Aorta (tissue), 5 donors: ENCODE data around the gene TBC1D22A. TPM values are rescaled to one million over a fixed set of nuclear protein-coding genes. Genes with fewer than 3 reads are reported as not detected.

Experiments
- ATAC-seq: fragments of 200-7000 bp; cut with Tn5 transposase; one replicate; pipeline ENCODE4 v1.9.1; 2022; ENCODE audit warnings: moderate library complexity; ENCODE audit not compliant: low FRiP score
- DNase-seq, 2 donors: peaks; one replicate each; pipeline ENCODE4 v3.0.0-alpha.2; 2020
- H3K27ac ChIP-seq, 2 donors: one replicate each; pipeline ENCODE4 v1.5.1; 2013; ENCODE audit warnings: low read length in 2 of 2, mild to moderate bottlenecking in 2 of 2, moderate library complexity in 2 of 2, control low read depth in 1 of 2, inconsistent platforms in 1 of 2, low read depth in 1 of 2
- H3K27me3 ChIP-seq, 2 donors: one replicate each; pipeline ENCODE4 v1.6.1; 2013; ENCODE audit warnings: control low read depth in 1 of 2, low read length in 1 of 2, mild to moderate bottlenecking in 1 of 2, moderate library complexity in 1 of 2; ENCODE audit not compliant: insufficient read depth in 2 of 2, control insufficient read depth in 1 of 2
- H3K36me3 ChIP-seq, 2 donors: one replicate each; pipeline ENCODE4 v1.6.1; 2013; ENCODE audit warnings: control low read depth in 1 of 2, low read length in 1 of 2, mild to moderate bottlenecking in 1 of 2; ENCODE audit not compliant: insufficient read depth in 2 of 2, control insufficient read depth in 1 of 2
- H3K4me1 ChIP-seq, 2 donors: one replicate each; pipeline ENCODE4 v1.6.1; 2013; ENCODE audit warnings: low read length in 2 of 2, control low read depth in 1 of 2, mild to moderate bottlenecking in 1 of 2, moderate library complexity in 1 of 2; ENCODE audit not compliant: insufficient read depth in 2 of 2, control insufficient read depth in 1 of 2
- H3K4me3 ChIP-seq, 2 donors: one replicate each; pipeline ENCODE4 v1.5.1; 2013; ENCODE audit warnings: low read length in 2 of 2, control low read depth in 1 of 2, mild to moderate bottlenecking in 1 of 2
- H3K9me3 ChIP-seq: one replicate; pipeline ENCODE4 v1.6.1; 2013; ENCODE audit warnings: mild to moderate bottlenecking, low read length; ENCODE audit not compliant: control insufficient read depth
- WGBS, 2 donors: extraction: QIAGEN DNeasy Blood & Tissue Kit; methylation state at CpG; one replicate each; pipeline ENCODE4 v1.1.7; 2013; 5-methylcytosine and 5-hydroxymethylcytosine counted together
- intact Hi-C, 2 donors: fragments of 100-400 bp; cut with DNase I; formaldehyde crosslinking; loops; one replicate each; pipeline versions ENCODE4 v1.14.2 to v1.15.0; 2022
- polyA plus RNA-seq, 2 donors: library from polyadenylated mRNA; stranded (reverse); fragments of 200-250 nt; gene quantifications; one replicate each; pipeline ENCODE4 v1.2.3, GENCODE V29; 2013
- total RNA-seq, 2 donors: library from RNA; stranded (reverse); fragmentation: NEBNext Ultra II Directional; extraction: Animal tissue kit (Norgen Biotek cat#: 25700); gene quantifications; one replicate each; pipeline ENCODE4 v1.2.1, GENCODE V29; 2021
- donor health status: healthy with polysubstance abuse.
- donor health status: Bipolar disorder and iron deficiency.
- donor health status: DM: no; HTN: no; CAD: no.
- donor health status: DM: no; HTN: no; CAD: no.
- donor health status: DM: yes; HTN: yes; CAD: no.

Gene TBC1D22A
- total and polyA plus RNA-seq, 4 donors = 10.8 to 37.1 (median 17.9) TPM

DNA sequence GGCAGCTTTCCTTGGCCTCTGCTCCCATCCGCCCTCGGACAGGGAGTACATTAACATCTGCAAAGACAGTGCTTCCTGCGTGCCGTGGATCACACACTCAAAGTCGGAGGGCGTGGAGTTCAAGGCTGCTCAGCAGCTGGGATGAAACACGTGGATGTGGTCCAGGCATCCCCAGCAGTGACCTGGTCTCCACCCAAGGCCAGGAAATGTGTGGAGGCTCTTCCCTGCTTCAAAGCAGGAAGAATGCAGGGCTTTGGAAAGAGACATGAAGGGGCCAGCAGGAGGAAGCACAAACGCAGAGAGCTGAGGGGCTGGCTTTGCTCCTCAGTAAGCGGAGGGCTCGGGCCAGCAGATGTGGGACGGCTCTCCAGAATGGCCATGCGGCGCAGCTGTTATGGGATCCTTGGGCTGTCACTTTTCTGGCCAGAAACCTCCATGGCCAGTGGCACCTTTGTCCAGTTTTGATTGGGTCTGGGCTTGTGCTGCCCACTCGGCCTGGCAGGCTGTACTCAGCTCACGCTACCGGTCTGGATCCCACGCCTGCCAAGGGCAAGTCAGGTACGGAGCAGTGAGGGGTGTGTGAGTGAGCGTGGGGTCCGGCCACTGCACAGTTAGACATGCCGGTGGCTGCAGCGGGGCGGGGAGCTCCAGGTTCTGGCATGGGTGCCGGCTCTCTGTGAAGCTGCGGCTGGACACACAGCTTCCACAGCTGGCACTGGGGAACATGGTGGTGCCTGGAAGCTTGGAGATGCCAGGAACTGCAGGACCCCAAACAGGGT, 438.0 kb downstream of the TBC1D22A start:
- no peaks in the 10 kb centered on the region for H3K9me3 ChIP-seq
- peak in 1 of 2 donors; percentile 61 for DNase-seq
- no peaks in the 10 kb centered on the region for H3K27me3 ChIP-seq
- no peak for ATAC-seq
- intact Hi-C loops = no loop called here
- H3K4me1 ChIP-seq = no peaks in the 10 kb centered on the region
- WGBS, 2 donors = 62 to 63% methylated on average over 25 of the region's 25 CpGs
- H3K4me3 ChIP-seq = no peak overlapping the region
- H3K27ac ChIP-seq = no peak overlapping the region
- H3K36me3 ChIP-seq = no peaks in the 10 kb centered on the region

DNA sequence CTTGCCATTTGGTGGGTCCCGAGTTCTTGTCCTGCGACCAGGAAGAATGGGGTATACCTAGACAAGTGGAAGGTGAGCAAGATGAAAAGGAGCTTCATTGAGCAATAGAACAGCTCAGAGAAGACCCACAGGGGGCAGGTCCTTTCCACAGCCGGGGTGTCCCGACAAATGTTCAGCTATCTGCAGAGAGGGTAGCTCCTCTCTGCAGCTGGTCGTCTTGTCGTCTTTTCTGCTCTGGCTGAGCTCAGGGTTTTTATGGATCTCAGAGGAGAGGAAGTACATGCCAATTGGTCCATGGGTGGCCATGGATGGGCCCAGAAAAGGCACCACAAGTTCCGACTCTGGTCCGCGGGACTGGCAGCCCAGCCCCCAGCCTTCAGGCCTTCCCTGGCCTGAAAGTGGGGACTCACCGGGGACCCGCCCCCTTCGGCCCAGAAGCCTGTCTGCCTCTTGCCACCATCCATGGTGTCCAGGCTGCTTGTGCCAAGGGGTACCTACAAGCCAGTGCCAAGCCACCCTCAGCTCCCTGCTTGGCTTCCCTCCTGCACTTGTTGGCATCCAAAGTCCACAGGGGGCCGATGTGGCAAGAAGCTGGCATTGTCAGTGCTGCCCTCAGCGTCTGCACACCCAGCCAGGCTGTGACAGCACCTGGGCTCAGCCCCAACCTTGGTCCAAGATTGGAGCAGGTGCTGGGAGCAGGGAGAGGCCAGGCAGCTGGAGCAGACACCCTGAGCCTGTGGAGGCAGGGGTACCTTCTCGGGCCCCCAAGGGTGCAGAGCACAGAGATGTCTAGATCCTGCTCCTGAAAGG, 438.9 kb downstream of the TBC1D22A start:
- no peak for ATAC-seq

DNA sequence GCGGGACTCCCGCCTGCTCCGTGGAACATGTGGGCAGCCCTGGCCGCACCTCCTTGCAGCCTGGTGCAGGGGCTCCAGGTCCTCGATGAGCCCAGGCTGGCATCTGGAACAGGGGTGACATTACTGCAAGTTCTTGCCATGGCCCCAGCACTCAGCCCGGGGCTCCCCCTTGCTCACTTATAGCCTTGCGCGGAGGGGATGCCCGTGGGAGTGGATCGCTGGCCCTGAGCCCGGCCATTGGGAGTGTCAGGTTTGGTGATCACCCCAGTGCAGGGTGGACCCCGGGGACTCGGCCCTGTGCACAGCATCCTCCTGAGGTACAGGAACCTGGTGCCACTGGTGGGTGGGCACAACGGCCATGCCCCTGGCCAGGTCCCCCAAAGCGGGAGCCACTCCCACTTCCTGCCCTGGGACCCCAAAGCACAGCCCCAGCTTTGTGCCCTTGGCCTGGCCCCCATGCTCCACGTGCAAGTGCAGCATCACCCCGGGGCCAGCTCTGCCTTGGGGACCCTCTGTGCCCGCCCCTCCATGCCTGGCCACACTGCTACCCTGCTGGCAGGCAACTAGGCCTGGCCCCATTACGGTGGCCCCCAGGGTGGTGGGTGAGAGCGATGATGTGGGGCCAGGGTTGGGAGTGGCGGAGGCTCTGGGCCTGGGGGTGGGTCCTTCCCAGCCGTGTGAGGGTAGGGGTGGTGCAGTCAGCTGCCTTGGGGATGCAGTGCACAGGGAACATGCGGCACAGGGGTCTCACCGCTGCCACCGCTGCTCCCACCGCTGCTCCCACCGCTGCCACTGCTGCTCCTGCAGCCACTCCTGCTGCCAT, 439.8 kb downstream of the TBC1D22A start:
- ATAC-seq (no peak), DNase-seq (peak in 1 of 2 donors; percentile 63)
- no peaks in the 10 kb centered on the region for H3K27me3 ChIP-seq
- 87 to 88% methylated on average over 26 to 27 of the region's 27 CpGs for WGBS, 2 donors
- no peaks in the 10 kb centered on the region for H3K9me3 ChIP-seq
- no peaks in the 10 kb centered on the region for H3K36me3 ChIP-seq
- no peak overlapping the region for H3K27ac ChIP-seq
- H3K4me1 ChIP-seq = no peaks in the 10 kb centered on the region
- intact Hi-C loops = no loop called here
- H3K4me3 ChIP-seq = no peak overlapping the region

More for the DNA sequence above, 438.9 kb downstream of the TBC1D22A start:
- Histone ChIP-seq H3K9me3 (no peaks in the 10 kb centered on the region), H3K27me3 (no peaks in the 10 kb centered on the region), H3K27ac (no peak overlapping the region), H3K4me1 (no peaks in the 10 kb centered on the region), H3K4me3 (no peak overlapping the region), H3K36me3 (no peaks in the 10 kb centered on the region)
- intact Hi-C loops = no loop called here
- 81% methylated on average over 15 of the region's 15 CpGs for WGBS, 2 donors
- DNase-seq = peak in 1 of 2 donors; percentile 49

DNA sequence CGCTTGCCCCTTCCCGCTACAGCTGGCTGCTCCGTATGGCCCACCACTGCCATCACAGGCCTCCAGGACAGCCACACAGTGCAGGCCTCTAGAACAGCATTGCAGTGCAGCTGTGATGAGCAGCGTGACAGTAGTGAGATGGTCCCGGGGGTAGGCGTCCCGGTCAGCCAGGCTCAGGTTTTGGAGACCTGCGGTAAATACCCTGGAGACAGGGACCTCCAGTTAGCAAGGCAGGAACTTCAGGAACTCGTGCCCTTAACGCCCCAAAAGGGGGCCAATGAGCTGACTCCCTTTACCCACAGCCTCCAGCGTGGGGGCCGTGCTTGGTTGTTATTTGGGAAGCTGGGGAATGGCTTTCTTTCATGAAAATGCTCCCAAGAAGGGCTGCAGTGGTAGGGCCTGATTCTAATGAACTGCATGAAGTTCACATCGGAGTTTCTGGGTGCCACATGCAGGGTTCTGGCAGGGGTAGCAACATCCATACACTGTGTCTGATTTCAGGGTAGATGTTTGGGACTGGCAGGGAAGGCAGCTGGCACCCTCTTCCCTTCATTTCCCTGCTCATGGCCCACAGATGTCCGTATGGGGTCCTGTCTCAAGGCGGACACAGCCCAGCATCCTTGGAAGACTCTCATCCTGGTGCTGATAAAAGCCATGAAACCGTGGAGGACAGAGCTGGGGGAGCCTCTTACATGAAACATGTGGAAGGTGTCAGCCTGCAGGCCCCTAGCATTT, 440.5 kb downstream of the TBC1D22A start:
- Histone ChIP-seq H3K36me3 (no peaks in the 10 kb centered on the region), H3K27ac (no peak overlapping the region), H3K9me3 (no peaks in the 10 kb centered on the region), H3K27me3 (no peaks in the 10 kb centered on the region), H3K4me1 (no peaks in the 10 kb centered on the region), H3K4me3 (no peak overlapping the region)
- WGBS, 2 donors = 85 to 89% methylated on average over 16 of the region's 16 CpGs
- DNase-seq = peak in 1 of 2 donors; percentile 63
- intact Hi-C loops = no loop called here
- no peak for ATAC-seq

DNA sequence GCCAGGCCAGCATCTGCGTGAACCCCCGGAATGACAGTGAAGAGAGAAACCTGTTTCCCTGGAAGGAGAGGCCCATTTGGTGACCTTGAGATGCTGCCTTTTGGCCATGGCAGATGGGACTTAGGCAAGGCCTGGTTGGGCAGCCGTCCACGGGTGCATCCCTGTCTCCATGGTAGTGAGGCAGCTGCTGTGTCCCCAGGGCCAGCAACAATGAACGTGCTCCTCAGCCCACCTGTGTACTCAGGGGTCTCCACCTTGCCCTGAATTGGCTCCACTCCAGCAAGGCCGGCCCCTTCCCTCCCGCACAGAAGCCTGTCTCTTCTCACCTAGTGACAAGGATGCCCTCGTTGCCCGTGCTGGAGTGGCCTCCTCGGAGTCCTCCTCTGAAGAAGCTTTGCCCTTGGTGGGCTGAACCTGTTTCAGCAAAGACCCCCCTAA, 441.1 kb downstream of the TBC1D22A start:
- intact Hi-C loops = no loop called here
- peak; percentile 38 to 53 for DNase-seq
- no peaks in the 10 kb centered on the region for H3K27me3 ChIP-seq

DNA sequence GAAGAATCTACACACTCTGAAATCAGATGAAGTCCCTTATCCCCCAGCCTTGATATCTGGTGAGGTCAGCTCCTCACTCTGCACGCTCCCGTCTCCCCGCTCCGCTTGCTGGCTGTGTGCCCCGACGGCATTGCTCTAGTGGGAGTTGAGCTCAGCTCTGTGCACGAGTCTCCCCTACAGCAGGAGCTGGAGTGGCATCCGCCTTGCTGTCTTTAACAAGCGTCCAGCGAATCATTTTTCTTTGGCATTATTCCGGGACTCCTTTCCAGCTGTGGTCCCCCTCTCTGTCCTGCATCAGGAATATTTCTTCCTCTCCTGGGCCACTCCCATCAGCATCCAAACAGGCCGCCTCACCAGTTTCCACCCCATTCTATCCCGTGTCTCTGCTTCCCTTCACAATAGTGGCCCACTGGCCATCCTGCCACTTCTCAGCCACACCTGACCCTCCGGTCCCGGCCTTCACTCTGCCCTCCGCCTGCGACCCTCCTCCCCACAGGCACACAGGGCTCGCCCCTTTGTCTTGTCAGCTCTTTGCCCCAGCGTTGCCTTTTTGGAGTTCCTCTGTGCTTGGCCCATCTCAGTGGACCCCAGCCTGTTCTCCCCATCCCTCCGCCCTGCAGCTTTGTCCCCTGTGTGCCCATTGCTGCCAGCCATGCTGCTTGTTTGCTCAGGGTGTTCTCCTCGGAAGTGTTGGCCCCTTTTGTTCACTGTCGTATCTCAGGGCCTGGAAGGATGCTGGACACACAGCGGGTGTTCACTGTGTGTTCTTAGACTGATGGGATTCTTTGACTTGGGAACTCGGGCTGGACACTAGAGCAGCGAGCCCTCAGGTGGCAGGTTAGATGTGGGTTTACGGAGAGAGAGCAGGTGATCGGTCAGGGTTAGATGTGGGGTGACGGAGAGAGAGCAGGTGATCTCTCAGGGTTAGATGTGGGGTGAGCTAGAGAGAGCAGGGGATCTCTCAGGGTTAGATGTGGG, 441.8 kb downstream of the TBC1D22A start:
- ATAC-seq (no peak), DNase-seq (peak in 1 of 2 donors; percentile 62)
- intact Hi-C loops = no loop called here
- WGBS, 2 donors = 68 to 69% methylated on average over 28 of the region's 28 CpGs
- Histone ChIP-seq H3K4me1 (no peaks in the 10 kb centered on the region), H3K27ac (no peak overlapping the region), H3K4me3 (no peak overlapping the region), H3K9me3 (no peaks in the 10 kb centered on the region), H3K27me3 (no peaks in the 10 kb centered on the region), H3K36me3 (no peaks in the 10 kb centered on the region)

More for the DNA sequence above, 441.1 kb downstream of the TBC1D22A start:
- no peak overlapping the region for H3K4me3 ChIP-seq
- WGBS, 2 donors = 70 to 81% methylated on average over 10 of the region's 10 CpGs
- ATAC-seq = no peak
- no peaks in the 10 kb centered on the region for H3K9me3 ChIP-seq
- H3K27ac ChIP-seq = no peak overlapping the region
- H3K36me3 ChIP-seq = no peaks in the 10 kb centered on the region
- H3K4me1 ChIP-seq = no peaks in the 10 kb centered on the region

DNA sequence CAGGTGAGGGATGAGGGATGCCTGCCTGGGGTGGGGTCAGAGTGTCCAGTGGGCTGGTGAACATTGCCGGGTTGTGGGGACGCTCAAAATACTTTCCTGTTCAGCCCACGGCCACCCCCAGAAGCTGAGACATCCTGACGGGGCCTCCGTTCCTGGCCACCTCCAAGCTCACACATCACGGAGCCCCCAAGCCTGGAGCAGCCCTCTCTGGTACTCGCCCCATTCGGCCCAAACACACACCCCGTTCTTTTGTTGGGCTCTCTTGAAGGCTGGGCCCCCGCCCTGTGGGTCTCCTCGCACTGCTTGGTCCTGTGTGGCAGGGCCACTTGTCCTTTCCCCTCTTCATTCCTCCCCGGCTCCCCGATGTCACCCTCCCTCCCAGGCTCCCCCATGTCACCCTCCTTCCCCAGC, 442.6 kb downstream of the TBC1D22A start:
- Histone ChIP-seq H3K9me3 (no peaks in the 10 kb centered on the region), H3K4me3 (no peak overlapping the region), H3K36me3 (no peaks in the 10 kb centered on the region), H3K4me1 (no peaks in the 10 kb centered on the region), H3K27ac (no peak overlapping the region), H3K27me3 (no peaks in the 10 kb centered on the region)
- 86% methylated on average over 13 of the region's 13 CpGs for WGBS, 2 donors
- intact Hi-C loops = no loop called here
- peak in 1 of 2 donors; percentile 41 for DNase-seq
- no peak for ATAC-seq
